Caco-2 (cell line): Measurements from ENCODE around the gene RASGRF1. TPM values are rescaled to one million over a fixed set of nuclear protein-coding genes. Genes with fewer than 3 reads are reported as not detected.

ENCODE experiments used
- BruUV-seq: library from RNA; stranded (reverse); fragments of 400-500 nt; replicated peaks from 2 replicates; lab custom pipeline; 2021; lab: Mats Ljungman, UMichigan
- CTCF ChIA-PET: fragments of 300-600 bp; sonication (Branson Sonifier 250); formaldehyde crosslinking; loops from one replicate; lab custom pipeline; 2022; ENCODE audit warnings: antibody characterized with exemption; lab: Charles Lee
- POLR2A ChIA-PET: fragments of 300-600 bp; sonication (Branson Sonifier 250); formaldehyde crosslinking; loops from one replicate; lab custom pipeline; 2022; ENCODE audit warnings: antibody characterized with exemption; lab: Charles Lee
- DNase-seq, 2 experiments: peaks; one replicate each; pipeline versions ENCODE4 v3.0.0 to v3.0.0-alpha.2; 2020 to 2022
- H3K27me3 ChIP-seq: replicated peaks from 2 replicates; pipeline ENCODE4 v1.6.0; 2011; ENCODE audit warnings: low read length; ENCODE audit not compliant: control insufficient read depth, insufficient read depth
- H3K36me3 ChIP-seq: 2 replicates; pipeline ENCODE4 v1.5.1; 2011; ENCODE audit warnings: low read length; ENCODE audit not compliant: control insufficient read depth, insufficient read depth
- H3K4me1 ChIP-seq: fragments of 250-450 bp; sonication (Bioruptor Pico); 2 replicates; pipeline ENCODE4 v1.5.1; 2020; ENCODE audit warnings: mild to moderate bottlenecking
- H3K4me3 ChIP-seq: 2 replicates; pipeline ENCODE4 v1.5.1; 2011; ENCODE audit warnings: low read depth, mild to moderate bottlenecking, control low read depth, low read length
- H3K9me3 ChIP-seq: fragments of 250-450 bp; sonication (Bioruptor Pico); 2 replicates; pipeline ENCODE4 v1.5.1; 2020; ENCODE audit warnings: mild to moderate bottlenecking, moderate library complexity
- H3K27ac Mint-ChIP-seq: one replicate; pipeline ENCODE4 v1.8.0; 2022; ENCODE audit warnings: mixed read lengths; ENCODE audit not compliant: unreplicated experiment
- H3K27me3 Mint-ChIP-seq: one replicate; pipeline ENCODE4 v1.8.0; 2022; ENCODE audit warnings: mixed read lengths; ENCODE audit not compliant: insufficient read depth, unreplicated experiment
- H3K36me3 Mint-ChIP-seq: one replicate; pipeline ENCODE4 v1.8.0; 2022; ENCODE audit warnings: mild to moderate bottlenecking, mixed read lengths; ENCODE audit not compliant: insufficient read depth, unreplicated experiment
- H3K4me1 Mint-ChIP-seq: one replicate; pipeline ENCODE4 v1.8.0; 2022; ENCODE audit warnings: low read depth, mixed read lengths; ENCODE audit not compliant: unreplicated experiment
- H3K4me3 Mint-ChIP-seq: one replicate; pipeline ENCODE4 v1.8.0; 2022; ENCODE audit warnings: mild to moderate bottlenecking, moderate library complexity, mixed read lengths; ENCODE audit not compliant: unreplicated experiment
- H3K9me3 Mint-ChIP-seq: one replicate; pipeline ENCODE4 v1.8.0; 2022; ENCODE audit warnings: mixed read lengths; ENCODE audit not compliant: unreplicated experiment
- intact Hi-C: fragments of 100-400 bp; cut with micrococcal nuclease; formaldehyde crosslinking; loops from one replicate; pipeline ENCODE4 v1.10.0; 2022; ENCODE audit not compliant: unreplicated experiment
- total RNA-seq: library from RNA; stranded (reverse); gene quantifications from 2 replicates; pipeline ENCODE4 v1.2.3, GENCODE V29; 2022
- TF ChIP-seq, protein P1 (sequence below), 2 experiments: fragments of 200-600 bp in 1 of 2; IDR thresholded peaks; 1 replicate in 1 of 2; 2 replicates in 1 of 2; pipeline versions ENCODE4 v1.5.1 to v1.8.0; 2011 to 2022; ENCODE audit warnings: antibody characterized with exemption in 1 of 2, control low read depth in 1 of 2, inconsistent platforms in 1 of 2, low read depth in 1 of 2, low read length in 1 of 2, mild to moderate bottlenecking in 1 of 2, moderate library complexity in 1 of 2; ENCODE audit not compliant: insufficient read depth in 1 of 2, severe bottlenecking in 1 of 2, unreplicated experiment in 1 of 2

RASGRF1 gene
- total RNA-seq, 1 experiment from 2014 or later, result 0.57 TPM

GRCh38 chr15:78946493-78946892 is 144.1 kb downstream of the RASGRF1 start:
- H3K9me3 Mint-ChIP-seq, result no peaks in the 10 kb centered on the region
- CTCF ChIA-PET, result no interaction called here
- intact Hi-C loops, result no loop called here

GRCh38 chr15:78944669-78945407 is 145.7 kb downstream of the RASGRF1 start, which contains the start of gene CTSH:
Gene CTSH, minus strand, starts transcription at chr15:78945046. Its CDS starts 65 bp downstream, at chr15:78944981.
- ChIA-PET CTCF (interaction anchor here (0.6 to 2.3 kb wide), 4 partner anchors 35 to 298 kb away, joined by 3 to 20 read pairs (median 3); no protein-coding TSS in a partner anchor), POLR2A (interaction anchor here (0.5 to 1.4 kb wide), 2 partner anchors 25 to 35 kb away, joined by 5 read pairs; no protein-coding TSS in a partner anchor)
- no TSS peak for BruUV-seq
- Mint-ChIP-seq H3K36me3 (peaks cover 6% of the 10 kb centered on the region), H3K4me3 (peak within 1 kb of the TSS; percentile 94), H3K4me1 (peaks cover 4% of the 10 kb centered on the region), H3K27ac (peak within 1 kb of the TSS; percentile 70), H3K27me3 (no peaks in the 10 kb centered on the region), H3K9me3 (no peaks in the 10 kb centered on the region)
- Histone ChIP-seq H3K9me3 (no peaks in the 10 kb centered on the region), H3K27me3 (no peaks in the 10 kb centered on the region), H3K4me1 (peaks cover 18% of the 10 kb centered on the region), H3K36me3 (no peaks in the 10 kb centered on the region; the same call in 1 of the 2 replicates), H3K4me3 (peak within 1 kb of the TSS; percentile 82)
- peak; percentile 95 for DNase-seq
- intact Hi-C loops, result loop anchor here (2.0 kb wide), 1 partner anchor 34 kb away; no protein-coding TSS in a partner anchor
- TF ChIP-seq, protein P1, sequence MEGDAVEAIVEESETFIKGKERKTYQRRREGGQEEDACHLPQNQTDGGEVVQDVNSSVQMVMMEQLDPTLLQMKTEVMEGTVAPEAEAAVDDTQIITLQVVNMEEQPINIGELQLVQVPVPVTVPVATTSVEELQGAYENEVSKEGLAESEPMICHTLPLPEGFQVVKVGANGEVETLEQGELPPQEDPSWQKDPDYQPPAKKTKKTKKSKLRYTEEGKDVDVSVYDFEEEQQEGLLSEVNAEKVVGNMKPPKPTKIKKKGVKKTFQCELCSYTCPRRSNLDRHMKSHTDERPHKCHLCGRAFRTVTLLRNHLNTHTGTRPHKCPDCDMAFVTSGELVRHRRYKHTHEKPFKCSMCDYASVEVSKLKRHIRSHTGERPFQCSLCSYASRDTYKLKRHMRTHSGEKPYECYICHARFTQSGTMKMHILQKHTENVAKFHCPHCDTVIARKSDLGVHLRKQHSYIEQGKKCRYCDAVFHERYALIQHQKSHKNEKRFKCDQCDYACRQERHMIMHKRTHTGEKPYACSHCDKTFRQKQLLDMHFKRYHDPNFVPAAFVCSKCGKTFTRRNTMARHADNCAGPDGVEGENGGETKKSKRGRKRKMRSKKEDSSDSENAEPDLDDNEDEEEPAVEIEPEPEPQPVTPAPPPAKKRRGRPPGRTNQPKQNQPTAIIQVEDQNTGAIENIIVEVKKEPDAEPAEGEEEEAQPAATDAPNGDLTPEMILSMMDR (IDR thresholded peaks at IDR 0.05; ENCODE audit: insufficient read depth in 1 of 2, low read depth in 1 of 2, low read length in 1 of 2, severe bottlenecking in 1 of 2, unreplicated experiment in 1 of 2), result no peak

More at GRCh38 chr15:78946493-78946892, 144.1 kb downstream of the RASGRF1 start:
- peaks cover 16% of the 10 kb centered on the region for H3K4me1 Mint-ChIP-seq
- POLR2A ChIA-PET, result no interaction called here
- no peak for DNase-seq
- TF ChIP-seq, protein P1 (IDR thresholded peaks at IDR 0.05; ENCODE audit: insufficient read depth in 1 of 2, low read depth in 1 of 2, low read length in 1 of 2, severe bottlenecking in 1 of 2, unreplicated experiment in 1 of 2), result no peak
- no TSS peak for BruUV-seq
- H3K27ac Mint-ChIP-seq, result no peak overlapping the region
- no peaks in the 10 kb centered on the region for H3K9me3 ChIP-seq
- H3K27me3 ChIP-seq, result no peaks in the 10 kb centered on the region
- no peak overlapping the region for H3K4me3 ChIP-seq
- no peaks in the 10 kb centered on the region; the same call in 1 of the 2 replicates for H3K36me3 ChIP-seq
- no peak overlapping the region for H3K4me3 Mint-ChIP-seq
- peaks cover 6% of the 10 kb centered on the region for H3K36me3 Mint-ChIP-seq
- no peaks in the 10 kb centered on the region for H3K27me3 Mint-ChIP-seq
- peaks cover 34% of the 10 kb centered on the region for H3K4me1 ChIP-seq

- POLR2A ChIA-PET, result interaction anchor here (1.4 kb wide), 1 partner anchor 35 kb away, joined by 5 read pairs; no protein-coding TSS in a partner anchor
- H3K9me3 Mint-ChIP-seq, result no peaks in the 10 kb centered on the region
- intact Hi-C loops, result loop anchor here (2.0 kb wide), 1 partner anchor 35 kb away; no protein-coding TSS in a partner anchor
- peak overlapping the region; percentile 94 for H3K4me3 Mint-ChIP-seq
- Histone ChIP-seq H3K4me1 (peaks cover 12% of the 10 kb centered on the region), H3K4me3 (peak overlapping the region; percentile 82), H3K27me3 (no peaks in the 10 kb centered on the region), H3K9me3 (no peaks in the 10 kb centered on the region), H3K36me3 (no peaks in the 10 kb centered on the region; the same call in 1 of the 2 replicates)
- no peaks in the 10 kb centered on the region for H3K27me3 Mint-ChIP-seq
- TF ChIP-seq, protein P1 (IDR thresholded peaks at IDR 0.05; ENCODE audit: insufficient read depth in 1 of 2, low read depth in 1 of 2, low read length in 1 of 2, severe bottlenecking in 1 of 2, unreplicated experiment in 1 of 2), result no peak
- CTCF ChIA-PET, result interaction anchor here (2.3 kb wide), 1 partner anchor 36 kb away, joined by 20 read pairs; no protein-coding TSS in a partner anchor
- H3K4me1 Mint-ChIP-seq, result no peaks in the 10 kb centered on the region
- peaks cover 6% of the 10 kb centered on the region for H3K36me3 Mint-ChIP-seq
- H3K27ac Mint-ChIP-seq, result peak overlapping the region; percentile 70
- BruUV-seq, result no TSS peak
- DNase-seq, result peak in 1 of 2 experiments; percentile 25
These were observed 146.4 kb downstream of the RASGRF1 start for GRCh38 chr15:78944202-78944625.
